HG02763 (cell line): ENCODE measurements around the gene NOM1.

Experiments
- ATAC-seq: cut with Tn5 transposase; IDR thresholded peaks from one replicate; pipeline ENCODE4 v1.9.1; 2021; ENCODE audit warnings: mild to moderate bottlenecking, moderate library complexity; ENCODE audit not compliant: unreplicated experiment

Gene NOM1

GRCh38 chr7:157003756-157004520 is 54.4 kb downstream of the NOM1 start:
- no peak for ATAC-seq

GRCh38 chr7:157004521-157005455 is 55.3 kb downstream of the NOM1 start:
- no peak for ATAC-seq

GRCh38 chr7:157005456-157006204 is 56.1 kb downstream of the NOM1 start:
- no peak for ATAC-seq

GRCh38 chr7:157006205-157006747 is 56.8 kb downstream of the NOM1 start:
- ATAC-seq, result no peak

- no peak for ATAC-seq
Observed at GRCh38 chr7:157006829-157007469, 57.4 kb downstream of the NOM1 start.

- ATAC-seq, result no peak
Observed at GRCh38 chr7:157007470-157008066, 58.1 kb downstream of the NOM1 start.

GRCh38 chr7:157008206-157009169 is 59.0 kb downstream of the NOM1 start:
- no peak for ATAC-seq

- peak; percentile 29 for ATAC-seq
Observed at GRCh38 chr7:157009170-157009777, 59.8 kb downstream of the NOM1 start.

GRCh38 chr7:157009778-157010587 is 60.5 kb downstream of the NOM1 start:
- peak; percentile 27 for ATAC-seq

GRCh38 chr7:157010588-157011332 is 61.2 kb downstream of the NOM1 start, which contains the start of gene MNX1:
MNX1 (minus strand) TSS chr7:157010663; CDS start chr7:157010350, 313 bp downstream.
- ATAC-seq, result peak; percentile 72

- ATAC-seq, result no peak
Observed at GRCh38 chr7:157011333-157012112, 62.0 kb downstream of the NOM1 start.

- no peak for ATAC-seq
Observed at GRCh38 chr7:157012113-157012547, 62.6 kb downstream of the NOM1 start.

- no peak for ATAC-seq
Observed at GRCh38 chr7:157013101-157013500, 63.6 kb downstream of the NOM1 start.

GRCh38 chr7:157013602-157014549 is 64.4 kb downstream of the NOM1 start:
- ATAC-seq, result no peak
